ENCODE data around the gene COX17. TPM values are rescaled to one million over a fixed set of nuclear protein-coding genes. Genes with fewer than 3 reads are reported as not detected.

The COX17 gene
- polyA plus RNA-seq, 1 of the 3 experiments (the other 2 are of a cell fraction) = 21.5 TPM

- H2AFZ ChIP-seq (ENCODE audit: low read depth) = no peak overlapping the region
- WGBS (ENCODE audit: low lambda C conversion rate) = 90% methylated on average over 3 of the region's 3 CpGs
- H3K9me3 ChIP-seq = no peaks in the 10 kb centered on the region
- POLR2A ChIA-PET = no interaction called here
- no peak overlapping the region for H3K27ac ChIP-seq (ENCODE audit: low read depth in 2 of 2, low read length in 1 of 2)
- no peaks in the 10 kb centered on the region for H3K4me1 ChIP-seq (ENCODE audit: control insufficient read depth in 1 of 2, insufficient read depth in 2 of 2, low read depth in 1 of 2, low read length in 1 of 2)
- no peaks in the 10 kb centered on the region for H3K79me2 ChIP-seq (ENCODE audit: insufficient read depth)
- no peak for TF ChIP-seq GATA2 (CRISPR knock-in tag; IDR thresholded peaks at IDR 0.05)
- TF ChIP-seq RAD21 (IDR thresholded peaks at IDR 0.05; ENCODE audit: low read length) = no peak
- no peak for TF ChIP-seq TAF1 (IDR thresholded peaks at IDR 0.05; ENCODE audit: borderline replicate concordance, low read depth, low read length)
- TF ChIP-seq MXI1 (IDR thresholded peaks at IDR 0.05; ENCODE audit: low read depth, low read length) = no peak
- TF ChIP-seq SIN3A (IDR thresholded peaks at IDR 0.05; ENCODE audit: borderline replicate concordance, low read depth, low read length) = no peak
- no peak for TF ChIP-seq JUND (IDR thresholded peaks at IDR 0.05)
- TF ChIP-seq NRF1 (IDR thresholded peaks at IDR 0.05; ENCODE audit: low read depth, low read length) = no peak
- TF ChIP-seq MAX (IDR thresholded peaks at IDR 0.05; ENCODE audit: low read depth) = no peak
- no peak for TF ChIP-seq ZBTB33 (IDR thresholded peaks at IDR 0.05; ENCODE audit: borderline replicate concordance, low read depth)
- TF ChIP-seq TEAD4 (IDR thresholded peaks at IDR 0.05; ENCODE audit: borderline replicate concordance, insufficient read depth) = no peak
- no peak for TF ChIP-seq RCOR1 (IDR thresholded peaks at IDR 0.05; ENCODE audit: low read length)
- H3K36me3 ChIP-seq (replicated peaks in 1 of 2; ENCODE audit: control insufficient read depth in 1 of 2, insufficient read depth in 2 of 2, low read length in 1 of 2) = peaks cover 2 to 5% of the 10 kb centered on the region in 2 experiments
- CTCF ChIA-PET = no interaction called here
- no peak for DNase-seq
- no peaks in the 10 kb centered on the region for H3F3A ChIP-seq (replicated peaks; ENCODE audit: insufficient read depth)
- no peak overlapping the region for H3K9ac ChIP-seq
- no peaks in the 10 kb centered on the region for H3K9me2 ChIP-seq
- no peaks in the 10 kb centered on the region for H3K27me3 ChIP-seq (ENCODE audit: insufficient read depth)
- no peak overlapping the region for H3K4me2 ChIP-seq
- no peaks in the 10 kb centered on the region for H4K20me1 ChIP-seq (ENCODE audit: insufficient read depth)
- no peak overlapping the region for H3K4me3 ChIP-seq (ENCODE audit: low read depth in 2 of 2, low read length in 1 of 2)
Measured at GRCh38 chr3:119716998-119717397, 39.8 kb upstream of the COX17 start.

GRCh38 chr3:119715105-119715504 lies 37.9 kb upstream of the COX17 start:
- ChIA-PET CTCF (interaction anchor here (0.9 kb wide), 1 partner anchor 18 kb away, joined by 3 read pairs; no protein-coding TSS in a partner anchor), POLR2A (no interaction called here)
- Histone ChIP-seq H3K36me3 (replicated peaks in 1 of 2; ENCODE audit: control insufficient read depth in 1 of 2, insufficient read depth in 2 of 2, low read length in 1 of 2) (peaks cover 5 to 9% of the 10 kb centered on the region in 2 experiments), H3K27me3 (ENCODE audit: insufficient read depth) (no peaks in the 10 kb centered on the region), H3F3A (replicated peaks; ENCODE audit: insufficient read depth) (no peaks in the 10 kb centered on the region), H3K9me2 (no peaks in the 10 kb centered on the region), H3K4me3 (ENCODE audit: low read depth in 2 of 2, low read length in 1 of 2) (no peak overlapping the region), H3K4me1 (ENCODE audit: control insufficient read depth in 1 of 2, insufficient read depth in 2 of 2, low read depth in 1 of 2, low read length in 1 of 2) (no peaks in the 10 kb centered on the region), H3K9me3 (no peaks in the 10 kb centered on the region), H3K4me2 (no peak overlapping the region), H2AFZ (ENCODE audit: low read depth) (no peak overlapping the region), H3K9ac (no peak overlapping the region), H4K20me1 (ENCODE audit: insufficient read depth) (no peaks in the 10 kb centered on the region), H3K79me2 (ENCODE audit: insufficient read depth) (no peaks in the 10 kb centered on the region), H3K27ac (ENCODE audit: low read depth in 2 of 2, low read length in 1 of 2) (no peak overlapping the region)
- no peak for DNase-seq
- TF ChIP-seq GABPA (IDR thresholded peaks at IDR 0.05; ENCODE audit: low read depth) = no peak
- no peak for TF ChIP-seq ELF1 (IDR thresholded peaks at IDR 0.05)
- WGBS (ENCODE audit: low lambda C conversion rate) = 89% methylated on average over 2 of the region's 2 CpGs
